Activated CD4-positive, alpha-beta T cell treated with anti-CD3 and anti-CD28 coated beads, Interleukin-2, amount 50 U/mL, for 1 hour (primary cell): ENCODE data around the gene FMO3.

Experiments
- DNase-seq: peaks from one replicate; pipeline ENCODE4 v3.0.0-alpha.2; 2020

The FMO3 gene

DNA sequence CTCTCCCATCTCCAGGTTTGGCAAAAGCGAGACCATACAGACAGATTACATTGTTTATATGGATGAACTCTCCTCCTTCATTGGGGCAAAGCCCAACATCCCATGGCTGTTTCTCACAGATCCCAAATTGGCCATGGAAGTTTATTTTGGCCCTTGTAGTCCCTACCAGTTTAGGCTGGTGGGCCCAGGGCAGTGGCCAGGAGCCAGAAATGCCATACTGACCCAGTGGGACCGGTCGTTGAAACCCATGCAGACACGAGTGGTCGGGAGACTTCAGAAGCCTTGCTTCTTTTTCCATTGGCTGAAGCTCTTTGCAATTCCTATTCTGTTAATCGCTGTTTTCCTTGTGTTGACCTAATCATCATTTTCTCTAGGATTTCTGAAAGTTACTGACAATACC, 26.4 kb downstream of the FMO3 start:
- no peak for DNase-seq

DNA sequence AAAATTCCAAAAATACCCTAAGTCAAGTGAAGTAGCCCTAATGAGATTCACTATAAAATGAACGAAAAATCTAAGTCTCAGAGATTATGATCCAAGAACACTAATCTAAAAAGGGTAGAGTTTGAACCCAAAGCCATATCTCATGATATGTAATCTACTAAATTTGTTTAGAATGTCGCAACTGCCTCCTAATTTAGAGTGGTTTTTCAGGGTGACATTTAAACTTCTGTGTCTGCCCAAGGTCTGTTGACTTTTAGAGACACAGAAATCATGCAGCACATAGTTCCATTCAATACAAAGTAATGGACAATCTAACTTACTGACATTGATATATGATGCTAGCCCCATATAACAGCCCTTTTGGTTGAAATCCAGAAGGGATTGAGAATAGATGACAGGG, 28.9 kb downstream of the FMO3 start:
- DNase-seq: no peak

DNA sequence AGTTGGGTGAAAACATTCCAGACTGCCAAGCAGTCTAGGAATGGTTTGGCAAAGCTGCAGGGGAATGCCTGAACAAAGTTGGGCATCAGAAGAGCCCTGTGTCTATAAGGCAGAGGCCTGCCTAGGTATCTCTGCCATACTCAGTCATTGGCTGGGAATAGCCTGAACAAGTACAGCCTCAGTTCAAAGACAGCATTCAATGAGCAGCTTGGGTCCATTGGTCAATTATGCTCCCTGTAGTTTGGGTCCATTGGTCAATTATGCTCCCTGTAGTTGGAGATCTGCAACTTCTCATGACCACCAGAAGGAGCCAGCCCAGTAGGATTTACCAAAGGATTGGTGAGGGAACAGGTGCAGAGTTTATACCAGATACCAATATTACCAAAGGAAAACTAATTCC, 31.6 kb downstream of the FMO3 start:
- no peak for DNase-seq

DNA sequence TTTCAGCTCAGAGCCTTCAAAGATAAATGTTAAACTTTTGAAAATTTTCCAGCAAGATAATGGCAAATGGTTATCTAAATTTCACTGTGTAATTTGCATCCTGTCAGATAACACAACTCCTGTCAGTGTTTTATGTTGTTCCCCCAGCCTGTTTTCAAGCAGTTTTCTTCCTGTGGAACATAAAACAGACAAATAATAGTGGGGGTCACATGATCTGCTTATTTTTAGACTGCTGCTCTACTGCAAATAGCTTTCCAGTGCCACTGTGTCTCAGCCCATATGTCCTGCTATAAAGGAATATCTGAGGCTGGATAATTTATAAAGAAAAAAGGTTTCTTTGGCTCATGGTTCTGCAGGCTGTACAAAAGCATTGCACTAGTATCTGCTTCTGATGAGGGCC, 32.2 kb downstream of the FMO3 start:
- no peak for DNase-seq

DNA sequence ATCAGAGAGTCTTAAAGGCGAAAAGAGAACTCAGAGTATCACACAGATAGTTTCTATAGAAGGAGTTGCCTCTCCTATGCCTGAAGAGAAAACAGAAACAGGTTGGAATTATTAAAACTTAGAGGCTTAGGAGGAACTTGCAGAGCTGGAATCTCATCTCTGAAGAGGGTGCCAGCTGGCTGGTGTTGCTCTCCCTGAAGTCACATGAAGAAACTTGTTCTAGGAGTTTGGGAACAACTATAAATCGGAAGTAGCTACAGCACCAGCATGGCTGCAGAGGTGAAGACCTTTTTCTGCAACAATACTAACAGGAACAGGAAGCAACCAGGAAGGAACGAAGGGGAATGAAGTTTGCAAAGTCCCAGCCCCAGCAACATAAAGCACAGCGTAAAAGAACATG, 35.8 kb downstream of the FMO3 start:
- DNase-seq: no peak

DNA sequence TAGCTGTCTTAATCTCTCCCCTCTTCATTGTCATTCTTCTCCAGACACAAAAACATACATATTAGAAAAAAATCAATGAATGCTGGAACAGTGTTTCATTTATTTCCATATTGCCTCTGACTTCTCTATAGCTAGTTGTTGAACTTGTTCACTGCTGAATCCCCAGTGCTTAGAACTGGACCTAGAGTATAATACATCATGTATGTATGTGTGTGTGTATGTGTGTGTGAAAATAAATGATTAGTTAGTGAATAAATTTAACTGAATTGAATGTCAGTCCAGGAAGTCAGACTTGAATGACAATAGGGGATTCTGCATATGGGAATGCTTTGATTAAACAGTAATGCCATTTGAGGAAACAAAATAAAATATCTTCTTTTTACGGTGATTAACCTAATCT, 36.4 kb downstream of the FMO3 start:
- no peak for DNase-seq

DNA sequence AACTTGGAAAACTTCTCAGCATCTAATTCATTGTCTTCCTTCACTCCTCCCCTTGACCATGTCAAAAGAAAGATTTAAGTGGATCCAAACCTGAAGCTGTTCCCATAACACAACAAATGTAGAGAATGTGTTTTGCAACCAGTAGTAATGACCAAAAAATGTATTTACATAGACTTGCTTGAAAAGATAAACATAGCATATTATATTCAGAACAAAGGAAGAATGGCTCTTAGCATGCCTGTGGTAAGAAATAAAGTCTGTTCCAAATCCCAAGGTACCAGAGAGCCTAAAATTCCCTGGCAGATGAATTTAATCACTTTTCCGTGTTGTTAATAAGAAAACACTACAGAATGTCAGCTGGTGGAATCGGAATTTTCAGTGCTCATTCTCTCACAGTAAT, 36.8 kb downstream of the FMO3 start:
- DNase-seq: no peak

DNA sequence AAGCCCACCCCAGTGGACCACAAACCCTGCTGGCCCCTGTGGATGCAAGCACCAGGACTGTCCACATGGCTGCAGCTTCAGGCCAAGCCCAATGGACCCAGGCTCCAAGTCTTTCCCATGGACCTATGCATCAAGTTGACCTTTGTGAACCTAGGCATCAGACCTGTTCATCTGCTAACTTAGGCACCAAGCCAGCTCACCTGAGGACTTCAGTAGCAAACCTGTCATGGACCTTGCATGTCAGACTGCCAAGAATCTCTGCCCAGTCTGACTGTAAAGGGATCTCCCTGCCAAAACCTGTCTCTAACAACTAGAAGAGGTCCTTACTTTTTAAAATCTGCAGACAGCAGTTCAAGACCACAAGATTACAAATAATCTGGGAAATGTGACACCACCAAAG, 37.8 kb downstream of the FMO3 start:
- no peak for DNase-seq

DNA sequence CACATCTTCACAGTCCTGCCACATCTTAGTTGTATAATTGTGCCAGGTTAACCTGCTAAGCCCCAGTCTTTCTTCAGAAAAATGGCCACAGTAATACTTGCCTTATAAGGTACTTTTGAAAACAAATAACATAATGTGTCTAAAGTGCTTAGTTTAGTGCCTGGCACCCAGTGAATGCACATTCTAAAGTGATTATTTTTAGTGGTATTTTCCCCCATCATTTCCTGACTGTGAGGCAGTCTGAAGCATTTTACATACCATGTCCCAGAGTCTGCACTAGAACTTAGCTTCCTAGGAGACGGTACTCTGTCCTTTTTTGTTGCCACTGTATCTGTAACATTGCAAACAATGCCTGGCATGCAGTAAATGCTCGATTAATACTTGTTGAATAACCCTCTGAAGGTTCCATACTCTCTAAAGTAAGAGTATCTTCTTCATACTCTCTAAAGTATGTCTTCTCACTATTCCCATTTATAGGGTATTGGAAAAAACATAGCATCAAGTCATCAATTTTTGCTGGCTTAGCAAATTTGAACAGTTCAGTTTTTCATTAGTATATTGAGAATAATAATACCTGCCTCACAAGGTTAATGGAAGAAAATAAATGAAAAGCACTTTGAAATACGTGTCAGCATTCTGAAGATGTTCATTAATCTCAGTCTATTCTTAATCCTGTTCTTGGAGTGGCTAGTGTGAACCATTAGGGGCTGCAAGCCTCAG, 43.7 kb downstream of the FMO3 start:
- no peak for DNase-seq

DNA sequence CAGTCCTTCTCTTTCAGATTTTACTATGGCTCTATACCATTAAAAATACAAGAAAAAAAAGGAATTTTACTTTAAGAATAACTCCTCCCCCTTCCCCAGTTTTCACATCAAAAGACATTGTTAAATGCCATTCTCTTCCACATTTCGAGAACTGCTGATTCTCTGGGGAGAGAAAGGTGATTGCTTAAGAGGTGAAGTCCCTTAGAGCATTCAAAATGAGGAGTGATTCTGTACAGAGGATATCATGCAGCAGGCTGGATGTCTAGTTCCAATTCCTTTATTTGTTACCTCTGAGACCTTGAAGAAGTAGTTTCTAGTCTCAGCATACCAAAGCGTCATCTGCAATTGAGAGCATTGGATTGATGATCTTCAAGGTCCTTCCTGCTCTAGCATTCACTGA, 46.9 kb downstream of the FMO3 start:
- no peak for DNase-seq

DNA sequence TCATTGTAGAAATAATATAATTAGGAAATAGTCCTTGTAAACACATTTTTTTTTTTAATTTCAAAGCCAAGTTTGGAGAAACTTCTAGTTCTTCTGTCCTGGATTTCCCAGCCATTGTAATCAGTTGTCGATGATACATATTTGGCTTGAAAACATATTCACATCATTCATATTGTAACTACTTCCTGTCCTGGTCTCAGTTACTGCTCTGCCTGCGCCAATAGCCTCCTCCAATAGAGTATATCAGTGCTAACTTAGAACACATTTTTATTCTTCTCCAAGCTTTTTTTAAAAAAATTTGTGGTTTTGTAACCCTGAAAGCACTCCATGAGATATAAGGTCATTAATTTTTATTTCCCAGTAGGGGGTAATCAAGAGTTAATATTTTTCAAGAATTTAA, 48.3 kb downstream of the FMO3 start:
- no peak for DNase-seq

DNA sequence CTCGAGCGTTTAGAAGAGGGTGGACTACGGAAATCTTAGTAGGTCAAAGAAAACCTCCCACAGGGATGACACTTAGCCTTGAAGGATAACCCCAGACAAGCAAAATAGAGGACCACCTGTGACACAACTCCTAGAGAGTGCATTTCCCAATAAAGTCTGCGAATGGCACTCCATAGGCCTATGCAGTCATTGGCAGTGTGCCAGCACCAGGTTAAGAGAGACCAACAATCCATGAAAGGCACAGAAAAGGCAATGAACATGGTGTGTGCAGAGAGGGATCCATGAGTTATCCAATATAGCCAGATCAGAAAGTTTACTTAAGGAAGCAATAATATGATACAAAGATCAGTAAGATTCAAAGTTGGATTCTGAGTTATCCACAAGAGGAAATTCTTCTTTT, 49.2 kb downstream of the FMO3 start:
- DNase-seq: no peak

DNA sequence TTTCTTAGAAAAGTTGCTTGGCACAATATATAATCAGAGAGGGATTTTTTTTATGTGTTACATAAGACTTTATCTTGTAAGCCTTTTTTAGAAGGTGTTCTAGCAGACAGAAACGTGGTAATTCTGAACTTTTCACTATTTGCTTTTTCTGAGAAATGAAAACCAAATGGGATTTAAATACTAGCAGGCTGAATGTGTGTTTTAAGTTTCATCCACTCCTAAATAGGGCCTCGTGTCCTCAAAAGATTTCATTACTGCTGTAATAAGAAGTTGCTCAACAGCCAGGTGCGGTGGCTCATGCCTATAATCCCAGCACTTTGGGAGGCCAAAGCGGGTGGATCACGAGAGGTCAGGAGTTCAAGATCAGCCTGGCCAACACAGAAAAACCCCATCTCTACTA, 49.7 kb downstream of the FMO3 start:
- no peak for DNase-seq

DNA sequence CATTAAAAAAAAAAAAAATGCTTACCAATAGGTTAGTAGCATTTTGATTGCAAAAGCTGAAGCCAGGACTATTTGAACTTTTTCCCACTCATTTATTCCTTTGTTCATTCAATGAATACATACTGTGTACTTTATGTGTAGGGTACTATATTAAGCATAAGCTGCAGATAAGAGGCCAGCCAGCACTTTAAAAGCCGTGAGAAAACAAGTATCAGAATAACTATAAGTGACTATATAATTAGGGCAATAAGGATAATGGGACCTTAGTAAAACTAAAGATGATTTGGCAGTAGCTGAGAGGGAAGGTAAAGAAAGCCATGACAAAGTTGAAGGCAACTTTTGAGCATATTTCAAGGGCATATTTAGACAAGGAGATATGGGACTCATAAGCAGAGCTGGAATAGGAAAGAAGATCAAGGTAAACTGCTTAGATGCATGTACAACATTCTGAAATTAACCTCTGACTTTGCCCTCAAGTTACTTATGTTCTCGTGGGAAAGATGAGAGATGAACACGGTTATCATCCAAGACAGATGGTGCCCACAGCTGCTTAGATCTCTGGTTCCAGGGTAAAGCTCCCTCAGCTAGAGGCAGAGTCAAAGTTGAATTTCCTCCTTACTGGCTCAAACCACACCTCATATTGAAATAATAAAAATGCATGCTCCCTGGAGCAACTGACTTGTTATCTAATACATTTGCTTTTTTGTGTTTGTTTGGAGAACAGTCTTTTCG, 50.4 kb downstream of the FMO3 start:
- DNase-seq: no peak

DNA sequence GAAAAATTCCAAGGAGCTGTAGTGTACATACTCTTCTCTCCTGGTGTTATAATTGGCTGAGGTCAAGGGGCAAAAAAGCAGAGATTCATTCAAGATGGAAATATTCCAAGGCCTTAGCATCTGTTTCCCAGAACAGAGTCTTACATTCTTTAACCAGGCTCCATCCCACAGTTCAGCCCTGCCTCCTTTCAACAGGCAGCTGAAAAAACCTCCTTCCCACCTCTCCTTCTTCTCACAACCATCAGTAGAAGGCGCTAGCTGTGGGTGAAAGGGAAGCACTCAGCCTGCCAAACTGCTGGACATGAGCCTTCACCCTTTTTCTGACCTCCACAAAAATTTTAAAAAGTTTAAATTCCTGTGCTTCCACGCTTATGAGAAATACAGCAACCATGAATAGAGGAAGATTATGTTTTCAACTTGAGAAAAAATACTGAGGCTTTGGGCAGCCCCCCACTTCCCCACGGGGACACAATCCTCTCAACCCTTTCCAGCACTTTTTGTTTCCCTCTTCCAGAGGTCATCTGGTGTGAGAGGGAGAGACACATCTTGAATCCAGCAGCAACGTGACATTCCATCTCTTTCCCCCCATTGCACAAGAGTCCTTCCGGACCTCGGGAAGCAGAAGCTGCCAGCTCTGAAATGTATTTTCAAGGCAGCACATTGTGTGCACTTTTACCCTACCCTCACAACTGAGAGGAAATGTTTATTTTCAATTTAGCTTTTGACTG, 51.1 kb downstream of the FMO3 start:
- DNase-seq: no peak

DNA sequence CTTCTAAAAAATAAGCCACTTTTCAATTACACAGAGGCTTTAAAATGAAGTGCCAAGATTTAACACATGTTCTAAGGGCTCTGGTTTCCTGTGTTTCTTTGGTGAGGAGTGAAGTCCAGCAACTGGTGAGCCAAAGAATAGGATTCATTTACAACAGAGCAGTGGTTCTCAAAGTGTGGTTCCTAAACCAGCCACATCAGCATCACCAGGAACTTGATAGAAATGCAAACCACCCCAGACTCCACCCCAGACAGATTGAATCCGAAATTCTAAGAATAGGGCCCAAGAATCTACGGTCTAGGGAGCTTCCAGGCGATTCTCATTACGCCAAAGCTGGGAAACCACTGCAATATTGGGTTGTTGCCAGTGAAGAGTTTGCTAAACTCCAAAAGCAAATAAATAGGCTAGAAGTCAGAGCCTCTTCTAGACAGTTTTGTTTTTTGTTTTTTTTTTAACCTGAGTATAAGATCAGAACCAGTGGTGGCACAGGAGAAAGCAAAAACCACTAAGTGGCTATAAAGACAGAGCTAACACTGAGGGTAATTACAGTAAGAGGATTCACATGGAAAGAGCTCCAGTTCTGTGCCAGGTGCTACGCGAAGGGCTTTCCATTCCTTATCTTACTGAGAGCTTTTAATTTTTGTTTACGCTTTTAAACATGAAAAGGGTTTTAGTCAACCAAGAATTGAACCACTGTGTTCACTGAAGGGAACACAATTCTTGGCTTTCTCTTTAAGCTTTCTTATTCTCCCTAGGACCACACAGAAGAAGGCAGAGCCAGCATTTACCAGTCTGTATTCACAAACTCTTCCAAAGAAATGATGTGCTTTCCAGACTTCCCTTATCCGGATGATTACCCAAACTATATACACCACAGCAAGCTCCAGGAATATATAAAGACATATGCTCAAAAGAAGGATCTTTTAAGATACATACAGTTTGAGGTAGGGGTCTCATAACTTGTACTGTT, 52.0 kb downstream of the FMO3 start:
- DNase-seq: no peak

DNA sequence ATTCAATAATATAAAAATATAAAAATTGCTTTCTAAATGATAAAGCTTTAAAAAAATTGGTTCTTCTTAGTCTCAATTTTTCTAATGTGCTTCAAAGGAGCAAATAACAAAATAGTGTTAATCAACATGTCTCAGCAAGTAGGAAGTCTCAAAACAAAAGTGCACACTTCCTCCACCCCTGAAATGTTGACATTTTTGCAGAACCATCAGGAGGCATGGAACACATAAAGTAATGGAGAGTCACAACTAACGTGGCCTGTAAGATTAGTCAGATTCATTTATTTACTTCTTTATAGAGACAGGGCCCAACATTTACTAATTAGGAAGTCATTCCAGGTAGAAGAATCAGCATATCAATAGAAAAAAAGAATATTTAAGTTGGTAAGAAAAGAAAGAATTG, 59.5 kb downstream of the FMO3 start:
- no peak for DNase-seq

DNA sequence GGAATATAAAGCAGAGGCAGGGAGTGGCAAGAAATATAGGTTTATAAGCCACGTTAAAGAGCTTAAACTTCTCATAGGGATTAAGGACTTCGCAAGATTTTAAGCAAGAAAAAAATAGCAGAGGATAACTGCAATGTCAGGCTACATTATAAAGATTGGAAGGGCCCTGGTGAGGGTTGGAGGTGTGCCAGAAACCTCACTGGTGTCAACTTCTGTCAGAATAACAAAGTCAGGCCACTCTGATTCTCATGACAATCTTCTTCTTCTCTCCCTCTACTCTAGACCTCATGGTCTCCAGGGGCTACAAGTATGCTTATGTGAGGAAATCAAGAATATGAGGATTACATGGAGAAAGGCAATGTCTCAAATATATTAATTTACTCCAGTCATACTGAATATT, 61.8 kb downstream of the FMO3 start:
- DNase-seq: no peak

DNA sequence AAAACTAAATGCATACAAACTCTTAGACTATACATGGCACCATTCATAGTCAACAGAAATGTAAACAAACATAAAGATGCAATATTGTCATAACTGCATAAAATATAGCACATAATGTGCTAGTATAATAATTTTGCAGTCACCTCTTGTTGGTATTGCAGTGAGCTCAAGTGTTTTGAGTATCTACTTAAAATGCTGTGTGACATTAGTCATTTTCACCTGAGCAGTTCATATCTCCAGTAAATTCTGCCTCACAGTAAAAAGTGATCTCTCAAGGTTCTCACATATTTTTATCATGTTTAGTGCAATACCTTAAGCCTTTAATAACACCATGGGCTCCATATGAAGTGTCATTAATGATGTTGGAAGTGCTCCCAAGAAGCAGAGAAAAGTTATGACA, 64.8 kb downstream of the FMO3 start:
- no peak for DNase-seq

DNA sequence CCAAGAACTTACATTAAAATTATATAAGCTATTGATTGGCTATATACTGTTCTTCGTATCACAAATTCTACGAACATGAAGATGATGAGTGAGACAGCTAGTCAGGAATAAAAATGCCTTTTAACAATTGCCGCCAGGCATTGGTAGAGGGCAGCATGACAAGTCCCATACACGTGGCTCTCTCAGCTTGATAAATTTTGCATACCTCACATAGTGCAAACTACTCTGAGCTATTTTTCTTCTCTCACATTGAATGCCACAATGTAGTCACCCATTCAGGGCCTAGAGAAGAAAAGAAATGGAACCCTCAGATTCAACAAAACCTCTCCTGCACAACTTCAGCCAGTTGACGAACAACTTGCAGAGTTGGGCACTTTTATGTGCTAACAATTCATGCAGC, 67.4 kb downstream of the FMO3 start:
- no peak for DNase-seq

DNA sequence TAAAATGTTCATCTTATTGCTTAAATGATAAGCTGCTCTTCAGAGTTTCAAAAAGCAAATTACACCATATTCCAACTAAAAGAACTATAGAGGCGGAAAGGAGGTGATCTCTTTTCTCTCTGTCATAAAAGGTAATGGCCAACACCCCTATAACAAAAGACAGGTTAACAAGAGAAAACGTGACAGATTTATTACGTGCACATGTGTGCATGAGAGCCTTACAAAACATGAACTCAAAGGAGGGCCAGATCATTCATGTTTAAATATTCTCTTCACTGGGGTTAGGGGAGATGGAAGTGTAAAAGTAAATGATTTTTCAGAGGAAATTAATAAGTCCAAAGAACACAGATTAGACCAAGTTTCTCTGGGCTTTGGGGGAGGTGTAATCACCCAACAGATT, 67.8 kb downstream of the FMO3 start:
- DNase-seq: no peak

DNA sequence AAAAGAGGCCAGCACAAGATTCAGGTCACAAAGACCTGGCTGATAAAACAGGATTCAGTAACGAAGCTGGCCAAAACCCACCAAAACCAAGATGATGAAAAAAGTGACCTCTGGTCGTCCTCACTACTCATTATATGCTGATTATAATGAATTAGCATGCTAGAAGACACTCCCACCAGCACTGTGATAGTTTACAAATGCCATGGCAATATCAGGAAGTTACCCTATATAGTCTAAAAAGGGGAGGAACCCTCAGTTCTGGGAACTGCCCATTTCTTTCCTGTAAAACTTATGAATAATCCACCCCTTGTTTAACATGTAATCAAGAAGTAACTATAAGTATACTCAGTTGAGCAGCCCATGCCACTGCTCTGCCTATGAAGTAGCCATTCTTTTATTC, 68.4 kb downstream of the FMO3 start:
- DNase-seq: no peak

DNA sequence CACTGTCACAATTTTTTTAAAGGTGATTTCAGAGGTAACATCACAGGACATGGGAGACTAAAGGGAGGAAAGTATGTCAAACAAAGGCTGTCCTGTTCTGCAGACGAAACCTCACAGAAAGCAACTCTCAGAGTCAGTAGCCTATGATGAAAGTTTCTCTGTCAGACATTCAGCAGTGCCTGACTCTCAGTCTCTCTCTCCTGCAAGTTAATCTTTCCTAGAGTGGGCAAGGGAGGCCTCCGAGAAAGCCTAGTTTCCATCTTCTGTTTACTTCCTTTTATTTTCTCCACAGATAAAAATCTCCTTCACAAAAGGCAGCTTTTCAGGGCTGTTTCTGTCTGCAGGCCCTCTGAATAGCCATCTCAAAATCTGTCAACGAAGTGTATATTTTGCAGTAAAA, 69.5 kb downstream of the FMO3 start:
- no peak for DNase-seq
